Measurements from ENCODE around the gene EEF1B2.
"Not testable (repeated sequence)": the region's sequence is repeated elsewhere in the genome, so short reads cannot be mapped to it uniquely, and the experiment has no call there.

Gene EEF1B2

DNA sequence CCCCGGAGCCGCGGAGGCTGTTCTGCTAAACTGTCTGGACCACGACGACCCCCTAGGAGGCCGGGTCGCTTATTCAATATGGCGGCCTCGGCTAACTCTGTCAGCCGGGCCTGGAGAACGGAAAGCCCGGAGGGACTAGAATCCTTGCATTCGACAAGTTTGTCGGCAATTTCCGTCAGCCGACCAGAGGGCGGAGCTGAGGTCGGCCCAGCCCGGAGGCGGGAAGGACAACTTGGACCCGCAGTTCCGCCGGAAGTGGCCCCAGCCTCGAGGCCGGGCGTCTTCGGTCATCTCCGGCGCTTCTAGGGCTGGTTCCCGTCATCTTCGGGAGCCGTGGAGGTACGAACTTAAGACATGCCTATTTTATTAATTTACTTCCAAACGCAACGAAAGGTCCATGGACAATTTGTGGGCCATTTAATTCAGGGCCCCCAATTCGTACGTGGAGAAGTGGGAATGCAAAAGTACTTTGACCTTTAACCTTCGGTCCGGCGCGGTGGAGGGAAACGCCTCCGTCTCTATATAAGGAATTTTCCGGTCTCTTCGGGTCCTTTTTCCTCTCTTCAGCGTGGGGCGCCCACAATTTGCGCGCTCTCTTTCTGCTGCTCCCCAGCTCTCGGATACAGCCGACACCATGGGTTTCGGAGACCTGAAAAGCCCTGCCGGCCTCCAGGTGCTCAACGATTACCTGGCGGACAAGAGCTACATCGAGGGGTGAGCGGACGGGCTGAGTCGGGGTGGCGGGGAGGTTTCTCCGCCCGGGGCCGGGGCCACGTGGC, at the start of gene EEF1B2, which contains the start of gene NDUFS1:
Gene EEF1B2, plus strand, starts transcription at position 550 of the 779 bp plus-strand sequence. Its CDS starts 85 bp downstream, at position 635.
Gene NDUFS1, minus strand, starts transcription at position 99 of the 779 bp plus-strand sequence. CDS start 5,766 bp downstream, outside the sequence.
- DNase-seq = peak; percentile 78 to 99 (median 96)

DNA sequence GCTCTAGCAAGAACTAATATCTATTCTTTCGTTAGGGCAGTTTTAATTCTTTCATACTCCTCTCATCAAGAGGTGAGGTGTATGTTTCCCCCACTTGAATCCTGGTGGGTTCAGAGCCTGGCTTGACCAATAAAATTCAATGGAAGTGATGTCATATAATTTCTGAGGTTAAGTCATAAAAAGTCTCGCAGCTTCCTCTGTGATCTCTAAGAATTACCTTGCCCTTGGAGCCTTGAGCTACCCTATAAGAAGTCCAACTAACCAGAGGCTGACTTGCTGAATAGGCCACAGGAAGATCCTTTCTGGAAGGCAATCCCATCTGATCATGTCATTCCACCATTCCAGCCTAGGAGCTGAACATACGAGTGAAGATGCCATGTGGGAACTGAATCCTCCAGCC, 47.6 kb upstream of the EEF1B2 start:
- no peak for DNase-seq

DNA sequence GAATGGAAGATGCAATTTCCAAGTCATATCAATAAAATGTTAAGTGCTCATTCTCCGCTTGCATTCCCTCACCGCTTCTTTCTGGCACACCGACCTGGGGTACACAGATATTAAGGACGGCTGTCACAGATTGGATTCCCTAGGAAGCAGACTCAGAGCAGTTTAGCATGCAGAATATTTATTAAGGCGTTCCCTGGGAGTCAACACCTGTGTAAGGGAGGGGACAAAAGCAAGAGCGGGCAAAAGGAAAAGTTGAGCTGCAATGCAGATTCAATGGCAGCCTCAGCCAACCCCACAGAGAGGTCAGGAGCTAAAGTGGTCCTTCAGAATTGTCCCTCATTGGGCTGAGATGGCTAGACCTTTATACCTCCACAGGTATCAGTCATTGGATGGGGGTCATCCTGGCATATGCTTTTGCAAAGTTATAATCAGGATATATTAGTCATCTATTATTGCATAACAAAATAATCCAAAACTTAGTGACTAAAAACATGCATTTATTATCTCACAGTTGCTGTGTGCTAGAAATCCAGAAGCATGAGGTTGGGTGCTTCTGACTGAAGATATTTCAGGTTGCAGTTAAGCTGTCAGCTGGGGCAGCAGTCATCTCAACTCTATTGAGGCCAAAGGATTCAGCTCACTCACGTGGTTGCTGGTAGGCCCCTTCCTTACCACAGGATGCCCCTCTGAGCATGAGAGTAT, 46.7 kb upstream of the EEF1B2 start:
- DNase-seq = no peak

DNA sequence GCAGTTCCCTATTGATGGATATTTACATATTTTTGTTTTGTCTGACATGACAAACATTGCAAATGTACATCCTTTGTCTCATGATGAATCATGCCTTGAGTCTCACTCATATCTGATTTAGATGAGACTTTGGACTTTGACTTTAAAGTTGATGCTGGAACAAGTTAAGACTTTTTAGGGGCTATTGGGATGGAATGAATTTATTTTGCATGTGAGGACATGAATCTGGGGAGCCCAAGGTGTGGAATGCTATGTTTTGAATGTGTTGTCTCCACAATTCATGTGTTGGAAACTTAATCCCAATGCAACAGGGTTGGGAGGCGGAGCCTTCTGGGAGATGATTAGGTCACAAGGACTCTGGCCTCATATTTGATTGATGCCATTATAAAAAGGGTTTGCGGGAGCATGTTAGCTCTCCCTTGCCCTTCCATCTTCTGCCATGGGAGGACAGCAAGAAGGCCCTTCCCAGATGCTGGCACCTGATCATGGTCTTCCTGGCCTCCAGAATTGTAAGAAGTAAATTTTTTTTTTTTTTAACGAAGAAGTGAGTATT, 44.6 kb upstream of the EEF1B2 start:
- DNase-seq = no peak

DNA sequence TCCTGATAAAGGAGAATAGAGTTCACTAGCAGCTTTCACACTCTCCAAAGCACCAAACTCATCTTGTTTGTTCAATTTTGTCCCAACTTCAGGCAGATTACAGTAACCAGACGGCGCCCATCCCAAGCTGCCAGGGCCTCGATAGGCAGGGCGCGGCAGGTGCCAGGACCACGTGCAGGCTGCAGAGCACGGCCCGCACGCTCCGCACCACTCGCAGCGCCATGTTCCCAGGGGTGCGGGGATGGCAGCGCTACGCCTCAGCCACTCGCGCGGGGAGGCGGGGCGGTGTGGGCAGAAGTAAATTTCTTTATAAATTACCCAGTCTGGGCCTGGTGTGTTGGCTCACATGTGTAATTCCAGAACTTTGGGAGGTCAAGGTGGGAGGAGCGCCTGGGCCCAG, 43.4 kb upstream of the EEF1B2 start:
- DNase-seq = no peak

DNA sequence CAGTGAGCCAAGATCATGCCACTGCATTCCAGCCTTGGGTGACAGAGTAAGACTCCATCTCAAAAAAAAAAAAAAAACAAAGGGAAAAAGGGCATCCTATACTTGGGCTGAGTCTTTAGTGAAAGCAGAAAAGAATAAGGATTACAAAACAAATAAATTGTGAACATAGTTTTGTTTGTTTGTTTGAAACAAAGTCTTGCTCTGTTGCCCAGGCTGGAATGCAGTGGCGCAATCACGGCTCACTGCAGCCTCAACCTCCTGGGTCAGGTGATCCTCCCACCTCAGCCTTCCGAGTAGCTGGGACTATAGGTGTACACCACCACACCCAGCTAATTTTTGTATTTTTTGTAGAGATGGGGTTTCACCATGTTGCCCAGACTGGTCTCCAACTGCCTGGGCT, 37.1 kb upstream of the EEF1B2 start:
- DNase-seq = not testable (repeated sequence)

DNA sequence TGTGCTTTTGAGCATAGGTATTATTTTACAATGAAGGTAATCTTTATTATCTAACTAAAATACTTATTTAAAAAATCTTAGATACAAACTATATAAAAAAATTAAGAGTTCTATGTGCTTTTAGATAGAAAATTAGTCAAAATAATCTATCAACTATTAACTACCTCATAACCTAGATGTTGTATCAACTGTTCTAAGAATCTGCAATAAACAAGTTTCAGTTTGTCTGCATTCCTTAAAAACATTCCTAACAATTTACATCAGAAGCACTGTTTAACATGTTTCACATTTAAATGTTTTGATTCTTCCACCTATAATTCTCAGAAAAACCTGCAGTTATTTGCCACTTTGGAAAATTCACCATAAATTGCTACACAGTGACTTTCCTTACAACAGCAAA, 33.8 kb upstream of the EEF1B2 start:
- no peak for DNase-seq

- no peak for DNase-seq
Measured at GRCh38 chr2:206127656-206128055, 32.0 kb upstream of the EEF1B2 start.

DNA sequence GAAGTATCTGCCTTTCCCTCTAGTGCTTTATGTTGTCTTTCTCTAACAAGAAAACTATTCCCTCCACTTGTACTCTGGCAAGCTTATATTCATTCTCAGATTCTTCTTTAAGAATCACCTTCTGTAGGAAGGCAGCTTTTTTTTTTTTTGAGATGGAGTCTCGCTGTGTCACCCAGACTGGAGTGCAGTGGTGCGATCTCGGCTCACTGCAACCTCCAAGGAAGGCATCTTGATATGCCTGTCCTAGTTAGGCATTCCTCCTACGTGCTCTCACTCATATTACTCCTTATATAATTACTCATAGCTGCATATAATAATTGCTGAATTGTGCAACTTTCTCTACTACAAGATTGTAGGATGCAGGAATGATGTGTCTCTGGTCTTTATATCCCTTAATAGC, 16.2 kb upstream of the EEF1B2 start:
- DNase-seq = peak in 3 of 56 donors; percentile 1 to 11 (median 2)

GRCh38 chr2:206144383-206144782, 15.3 kb upstream of the EEF1B2 start:
- no peak for DNase-seq

DNA sequence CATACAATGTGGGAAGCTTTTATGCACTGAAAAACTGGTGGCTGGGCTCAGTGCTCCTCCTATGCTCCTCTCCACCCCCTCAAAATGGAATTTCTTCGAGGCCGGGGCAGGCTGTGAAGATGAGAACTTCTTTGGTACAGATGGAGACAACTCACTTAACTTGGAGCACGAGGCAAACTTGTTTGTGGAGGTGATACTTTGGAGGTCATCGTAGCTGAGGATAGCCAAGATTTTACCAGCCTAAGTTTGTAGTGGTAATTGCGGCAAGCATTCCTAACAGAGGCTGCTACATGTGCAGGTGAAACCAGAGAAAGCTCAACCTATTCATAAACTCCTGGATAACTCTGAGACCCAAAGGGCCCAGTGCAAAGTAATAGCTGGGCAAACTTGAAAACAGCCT, 14.0 kb upstream of the EEF1B2 start:
- DNase-seq = no peak

- no peak for DNase-seq
Measured at GRCh38 chr2:206149330-206149729, 10.4 kb upstream of the EEF1B2 start.

DNA sequence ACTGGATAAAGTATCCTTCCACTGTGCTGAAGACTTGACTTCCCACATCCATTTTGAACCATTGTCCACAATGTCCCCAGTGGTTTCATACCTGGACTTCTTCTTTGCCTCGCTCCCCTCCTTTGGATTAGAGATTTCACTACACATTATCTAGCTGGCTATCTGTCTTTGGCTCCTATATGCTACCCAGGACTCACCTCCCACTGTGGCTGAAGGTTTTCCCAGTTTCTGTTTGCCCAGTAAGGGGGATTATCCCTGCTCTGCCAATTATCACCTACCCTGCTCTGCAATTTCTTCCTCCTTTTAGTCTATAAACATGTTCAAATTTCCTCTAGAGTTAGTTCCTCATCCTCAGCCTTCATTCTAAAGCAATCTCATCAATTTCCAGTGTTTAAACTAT, 9.5 kb upstream of the EEF1B2 start:
- no peak for DNase-seq

DNA sequence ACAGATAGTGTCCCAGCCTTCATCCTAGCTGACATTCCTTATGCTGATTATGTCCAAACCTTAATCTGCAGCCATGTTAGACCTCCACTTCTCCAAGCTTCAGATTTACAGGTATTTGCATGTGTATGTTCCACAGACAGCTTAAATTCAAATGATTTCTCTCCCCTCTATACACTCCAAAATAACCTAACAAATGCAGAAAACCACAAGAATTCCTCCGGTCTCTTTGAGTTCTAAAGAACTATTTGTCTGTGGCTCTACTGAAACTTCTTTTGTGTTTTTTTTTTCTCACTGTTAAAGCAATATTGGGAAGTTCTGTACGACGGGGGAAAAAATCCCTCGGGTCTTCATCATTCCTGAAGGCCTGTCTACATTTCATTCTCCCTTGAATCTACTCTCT, 9.1 kb upstream of the EEF1B2 start:
- no peak for DNase-seq

DNA sequence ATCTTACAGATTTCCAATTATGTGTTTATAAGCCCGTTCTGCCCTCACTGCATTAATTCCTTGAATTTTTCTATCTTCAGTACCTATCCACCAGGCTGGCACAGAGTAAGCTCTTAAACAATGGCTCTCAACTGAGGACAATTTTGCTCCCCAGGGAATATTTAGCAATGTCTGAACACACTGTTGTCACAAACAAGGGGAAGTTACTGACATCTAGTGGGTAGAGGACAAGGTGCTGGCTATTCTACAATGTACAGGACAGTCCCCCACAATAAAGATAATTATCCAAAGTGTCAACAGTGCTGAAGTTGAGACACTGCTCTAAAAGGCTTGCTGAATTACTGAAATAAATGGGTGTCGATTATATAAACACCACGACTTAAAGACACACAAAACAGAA, 5.5 kb upstream of the EEF1B2 start:
- no peak for DNase-seq

DNA sequence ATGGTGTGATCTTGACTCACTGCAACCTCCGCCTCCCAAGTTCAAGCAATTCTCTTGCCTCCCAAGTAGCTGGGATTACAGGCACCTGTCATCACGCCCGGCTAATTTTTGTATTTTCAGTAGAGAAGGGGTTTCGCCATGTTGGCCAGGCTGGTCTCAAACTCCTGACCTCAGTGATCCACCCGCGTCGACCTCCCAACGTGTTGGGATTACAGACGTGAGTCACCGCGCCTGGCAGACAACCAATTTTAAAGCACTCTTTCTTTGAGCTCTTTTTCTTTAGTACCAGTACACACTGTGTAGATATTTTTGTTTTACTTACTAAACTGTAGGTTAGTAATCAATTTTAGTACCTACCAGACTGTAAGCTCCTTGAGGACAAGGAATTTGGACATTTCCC, 2.7 kb upstream of the EEF1B2 start:
- not testable (repeated sequence) for DNase-seq

DNA sequence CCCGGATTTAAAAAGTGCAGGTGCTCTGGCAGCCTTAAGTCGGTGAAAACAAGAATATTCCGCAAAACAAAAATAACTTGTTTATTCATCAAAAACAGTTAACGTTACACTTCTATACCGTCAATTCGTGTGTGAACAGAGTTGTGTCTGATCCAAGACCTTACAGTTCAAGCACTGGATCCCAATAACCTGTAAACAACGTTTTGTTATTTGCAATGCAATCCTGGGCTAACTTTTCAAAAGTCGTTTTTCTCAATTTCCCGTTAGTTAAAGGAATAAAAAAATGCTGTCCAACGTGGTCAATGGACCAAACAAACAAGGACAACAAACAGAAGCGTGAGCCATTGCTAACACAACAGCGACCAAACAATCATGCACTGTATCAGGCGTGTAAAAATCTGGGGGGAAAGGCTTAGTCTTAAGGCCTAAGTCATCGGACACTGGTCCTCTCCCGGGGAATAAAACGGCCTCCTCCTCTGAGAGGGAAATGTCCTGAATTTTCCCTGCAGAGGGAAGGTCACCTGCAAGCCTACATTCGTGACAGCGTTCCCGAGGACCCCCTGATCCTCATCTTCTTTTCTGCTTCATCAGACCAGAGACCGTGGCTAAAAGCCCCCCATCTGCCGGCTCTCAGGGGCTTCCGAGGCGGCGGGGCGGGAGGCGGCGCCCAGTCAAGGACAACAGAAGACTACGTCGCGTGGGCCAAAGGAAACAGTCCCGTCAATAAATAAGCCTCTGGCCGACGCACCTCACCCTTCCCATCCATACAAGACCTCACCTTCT, 941 bp upstream of the EEF1B2 start:
- DNase-seq = peak in 1 of 56 donors; percentile 53

DNA sequence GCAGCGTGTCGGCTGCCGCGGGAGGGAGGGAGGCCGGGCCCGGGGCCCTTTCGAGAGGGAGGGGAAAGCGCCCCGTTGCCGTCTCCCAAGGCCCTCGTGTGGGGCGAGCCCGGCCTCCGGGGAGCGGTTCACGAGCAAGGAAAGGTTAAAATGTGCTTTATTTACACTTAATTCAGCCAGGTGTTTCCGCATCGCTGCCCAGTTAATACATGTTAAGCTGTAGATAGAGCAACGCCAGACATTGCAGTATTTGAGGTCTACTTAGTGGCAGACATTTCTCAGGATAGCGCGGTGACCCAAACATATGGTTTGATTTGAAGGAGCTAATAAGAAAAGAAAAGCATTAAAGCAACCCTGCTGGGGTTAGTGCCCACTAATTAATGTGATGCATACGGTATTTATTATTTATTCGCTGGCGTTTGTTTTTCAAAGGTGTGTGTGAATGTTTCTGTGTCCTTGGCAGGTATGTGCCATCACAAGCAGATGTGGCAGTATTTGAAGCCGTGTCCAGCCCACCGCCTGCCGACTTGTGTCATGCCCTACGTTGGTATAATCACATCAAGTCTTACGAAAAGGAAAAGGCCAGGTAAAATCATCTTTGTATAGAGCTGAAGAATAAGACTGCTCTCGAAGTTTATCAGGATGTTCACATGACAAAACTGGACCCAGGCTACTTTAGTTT, 571 bp downstream of the EEF1B2 start:
- peak in 1 of 56 donors; percentile 59 for DNase-seq

GRCh38 chr2:206160807-206161179, 1.1 kb downstream of the EEF1B2 start:
- no peak for DNase-seq

- not testable (repeated sequence) for DNase-seq
Measured at GRCh38 chr2:206162401-206162800, 2.7 kb downstream of the EEF1B2 start.

GRCh38 chr2:206163251-206163880, 3.7 kb downstream of the EEF1B2 start:
- DNase-seq = no peak

Data from amygdala (tissue), 56 donors.